ENCODE measurements around the gene THAP10. TPM values are rescaled to one million over a fixed set of nuclear protein-coding genes. Genes with fewer than 3 reads are reported as not detected.

The THAP10 gene
- total RNA-seq, 4 donors from 2014 or later: 2.2 to 14.9 (median 8.3) TPM; not detected in 1

DNA sequence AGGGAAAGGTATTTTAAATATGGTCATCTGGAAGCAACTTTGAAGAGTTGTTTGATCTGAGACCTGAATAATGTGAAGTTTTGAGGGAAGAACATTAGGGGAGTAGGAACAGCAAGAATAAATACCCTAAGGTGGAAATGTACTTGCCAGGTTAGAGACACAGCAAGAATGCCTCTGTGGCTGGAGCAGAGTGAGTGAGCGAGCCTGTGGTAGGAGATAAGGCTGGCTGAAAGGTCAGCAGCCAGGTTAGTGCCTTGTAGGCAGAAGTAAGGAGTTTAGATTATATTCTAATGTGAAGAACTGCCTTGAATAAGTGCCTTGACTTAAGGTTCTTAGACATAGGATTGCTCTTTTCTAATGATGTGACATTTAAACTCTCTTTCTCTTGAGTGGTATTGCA is 18.7 kb upstream of the THAP10 start:
- in situ Hi-C loops (cut with MboI; ENCODE audit: low pct_ligation_motif_present in 1 of 4, low pct_unique_long_range_greater_than_20kb in 1 of 4, low sequenced_read_pairs in 3 of 4): no loop called here
- 75 to 78% methylated on average over 1 of the region's 1 CpG for WGBS, 2 donors (ENCODE audit: low coverage in 1 of 2)
- intact Hi-C loops (cut with DNase I; ENCODE audit: low total_unique reads): no loop called here
- H3K4me3 ChIP-seq: no peak overlapping the region
- H3K36me3 ChIP-seq: peaks cover 0 to 6% (median 2%) of the 10 kb centered on the region in 4 donors
- H3K27me3 ChIP-seq: no peaks in the 10 kb centered on the region
- TF ChIP-seq POLR2A (IDR thresholded peaks at IDR 0.05) (no peak), EP300 (IDR thresholded peaks at IDR 0.05; ENCODE audit: low read depth) (no peak), POLR2AphosphoS5 (IDR thresholded peaks at IDR 0.05) (no peak)
- TF ChIP-seq, protein P1, sequence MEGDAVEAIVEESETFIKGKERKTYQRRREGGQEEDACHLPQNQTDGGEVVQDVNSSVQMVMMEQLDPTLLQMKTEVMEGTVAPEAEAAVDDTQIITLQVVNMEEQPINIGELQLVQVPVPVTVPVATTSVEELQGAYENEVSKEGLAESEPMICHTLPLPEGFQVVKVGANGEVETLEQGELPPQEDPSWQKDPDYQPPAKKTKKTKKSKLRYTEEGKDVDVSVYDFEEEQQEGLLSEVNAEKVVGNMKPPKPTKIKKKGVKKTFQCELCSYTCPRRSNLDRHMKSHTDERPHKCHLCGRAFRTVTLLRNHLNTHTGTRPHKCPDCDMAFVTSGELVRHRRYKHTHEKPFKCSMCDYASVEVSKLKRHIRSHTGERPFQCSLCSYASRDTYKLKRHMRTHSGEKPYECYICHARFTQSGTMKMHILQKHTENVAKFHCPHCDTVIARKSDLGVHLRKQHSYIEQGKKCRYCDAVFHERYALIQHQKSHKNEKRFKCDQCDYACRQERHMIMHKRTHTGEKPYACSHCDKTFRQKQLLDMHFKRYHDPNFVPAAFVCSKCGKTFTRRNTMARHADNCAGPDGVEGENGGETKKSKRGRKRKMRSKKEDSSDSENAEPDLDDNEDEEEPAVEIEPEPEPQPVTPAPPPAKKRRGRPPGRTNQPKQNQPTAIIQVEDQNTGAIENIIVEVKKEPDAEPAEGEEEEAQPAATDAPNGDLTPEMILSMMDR (IDR thresholded peaks at IDR 0.05): no peak
- no peaks in the 10 kb centered on the region for H3K4me1 ChIP-seq
- H3K27ac ChIP-seq: no peak overlapping the region
- H3K9me3 ChIP-seq: peaks cover 9 to 13% of the 10 kb centered on the region in 2 donors
- DNase-seq: no peak

DNA sequence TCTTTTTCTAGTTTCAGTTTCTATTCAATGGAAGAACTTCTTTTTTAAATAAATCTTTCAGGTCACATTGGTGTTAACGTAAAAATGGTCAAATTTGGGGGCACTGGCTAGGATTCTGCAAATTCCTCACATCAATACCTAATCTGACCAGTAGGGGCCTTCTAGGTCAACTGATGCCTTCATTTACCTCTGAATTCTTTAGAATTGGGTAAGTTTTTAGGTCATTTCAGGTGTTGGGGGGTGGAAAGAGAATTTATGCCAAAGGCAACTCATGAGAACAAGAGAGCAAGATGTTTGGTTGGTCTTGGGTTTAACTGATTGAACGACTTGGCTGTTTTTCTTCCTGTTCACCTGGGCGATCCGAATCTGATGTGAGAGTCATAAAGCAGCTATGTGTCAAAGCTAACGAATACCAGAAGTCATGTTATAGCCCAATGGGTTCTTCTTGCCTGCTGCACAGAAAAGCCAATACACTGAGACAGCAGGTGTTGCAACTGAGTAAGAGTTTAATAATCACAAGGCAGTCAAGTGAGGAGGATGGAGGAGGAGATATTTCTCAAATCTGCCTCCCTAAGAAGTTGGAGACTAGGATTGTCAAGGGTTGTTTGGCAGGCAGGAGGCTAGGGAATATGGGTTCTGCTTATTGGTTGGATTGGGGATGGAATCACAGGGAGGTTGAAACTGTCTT is 15.7 kb upstream of the THAP10 start:
- intact Hi-C loops (cut with DNase I; ENCODE audit: low total_unique reads): no loop called here
- H3K4me3 ChIP-seq: no peak overlapping the region
- peaks cover 0 to 17% (median 2%) of the 10 kb centered on the region in 4 donors for H3K36me3 ChIP-seq
- H3K9me3 ChIP-seq: peaks cover 9 to 13% of the 10 kb centered on the region in 2 donors
- 92 to 95% methylated on average over 4 to 5 of the region's 5 CpGs for WGBS, 2 donors (ENCODE audit: low coverage in 1 of 2)
- in situ Hi-C loops (cut with MboI; ENCODE audit: low pct_ligation_motif_present in 1 of 4, low pct_unique_long_range_greater_than_20kb in 1 of 4, low sequenced_read_pairs in 3 of 4): no loop called here
- TF ChIP-seq POLR2AphosphoS5 (IDR thresholded peaks at IDR 0.05): no peak
- TF ChIP-seq, protein P1 (IDR thresholded peaks at IDR 0.05): peak in 2 of 5 experiments; percentile 5 to 13
- H3K27ac ChIP-seq: no peak overlapping the region
- DNase-seq: no peak
- no peaks in the 10 kb centered on the region for H3K27me3 ChIP-seq
- H3K4me1 ChIP-seq: no peaks in the 10 kb centered on the region

DNA sequence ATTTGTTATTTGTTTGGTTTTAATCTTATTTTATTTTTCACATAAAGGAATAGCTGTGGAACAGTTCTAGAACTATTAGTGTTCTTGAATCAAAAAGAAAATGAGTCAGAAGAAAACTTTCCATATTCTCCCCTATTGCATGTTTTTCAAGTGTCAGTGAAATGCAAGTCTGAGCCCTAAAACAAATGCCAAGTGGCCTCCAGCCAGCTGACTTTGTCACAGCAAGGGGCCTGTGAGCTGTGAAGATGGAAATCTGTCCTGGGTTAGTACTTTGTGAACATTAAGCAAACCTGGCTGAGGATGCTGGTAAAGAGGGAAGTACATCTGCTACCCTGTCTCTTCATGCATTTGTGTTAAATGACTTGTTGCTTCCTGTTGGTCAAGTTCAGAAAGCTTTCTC is 14.6 kb upstream of the THAP10 start:
- in situ Hi-C loops (cut with MboI; ENCODE audit: low pct_ligation_motif_present in 1 of 4, low pct_unique_long_range_greater_than_20kb in 1 of 4, low sequenced_read_pairs in 3 of 4): no loop called here

DNA sequence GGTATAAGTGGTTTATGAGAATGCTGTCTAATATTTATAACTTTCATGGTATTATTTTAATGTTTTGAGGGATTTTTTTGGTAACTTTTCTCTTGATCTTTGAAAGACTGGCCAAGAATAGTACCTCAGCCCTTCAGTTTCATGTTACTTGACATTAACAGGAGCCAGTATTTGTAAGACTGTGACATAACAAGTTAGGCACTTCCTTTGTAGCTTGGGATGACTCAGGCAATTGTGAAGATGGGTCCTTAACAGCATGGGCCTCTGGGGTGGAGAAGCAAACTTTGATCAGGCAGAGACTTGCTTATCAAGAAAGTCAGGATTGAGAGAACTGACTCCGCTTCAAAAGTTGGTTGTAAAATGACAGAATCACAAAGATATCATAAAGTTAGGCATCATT is 9.9 kb upstream of the THAP10 start:
- peaks cover 0 to 6% (median 0%) of the 10 kb centered on the region in 4 donors for H3K4me1 ChIP-seq
- peak; percentile 30 for DNase-seq
- no peak for TF ChIP-seq POLR2A (IDR thresholded peaks at IDR 0.05)
- TF ChIP-seq, protein P1 (IDR thresholded peaks at IDR 0.05): no peak
- no peak for TF ChIP-seq EP300 (IDR thresholded peaks at IDR 0.05; ENCODE audit: low read depth)
- H3K27ac ChIP-seq: no peak overlapping the region
- intact Hi-C loops (cut with DNase I; ENCODE audit: low total_unique reads) (no loop called here), in situ Hi-C loops (cut with MboI; ENCODE audit: low pct_ligation_motif_present in 1 of 4, low pct_unique_long_range_greater_than_20kb in 1 of 4, low sequenced_read_pairs in 3 of 4) (no loop called here)
- H3K4me3 ChIP-seq: no peak overlapping the region
- peaks cover 0 to 11% (median 0%) of the 10 kb centered on the region in 4 donors for H3K36me3 ChIP-seq
- H3K9me3 ChIP-seq: no peaks in the 10 kb centered on the region
- 61 to 71% methylated on average over 1 of the region's 1 CpG for WGBS, 2 donors (ENCODE audit: low coverage in 1 of 2)
- no peaks in the 10 kb centered on the region for H3K27me3 ChIP-seq

More for the DNA sequence above, 14.6 kb upstream of the THAP10 start:
- TF ChIP-seq POLR2A (IDR thresholded peaks at IDR 0.05) (no peak), EP300 (IDR thresholded peaks at IDR 0.05; ENCODE audit: low read depth) (no peak), POLR2AphosphoS5 (IDR thresholded peaks at IDR 0.05) (no peak)
- TF ChIP-seq, protein P1 (IDR thresholded peaks at IDR 0.05): no peak
- no peak for DNase-seq
- H3K27me3 ChIP-seq: no peaks in the 10 kb centered on the region
- peaks cover 0 to 6% (median 0%) of the 10 kb centered on the region in 4 donors for H3K4me1 ChIP-seq
- peaks cover 0 to 17% (median 2%) of the 10 kb centered on the region in 4 donors for H3K36me3 ChIP-seq
- peaks cover 9 to 13% of the 10 kb centered on the region in 2 donors for H3K9me3 ChIP-seq
- H3K4me3 ChIP-seq: no peak overlapping the region
- H3K27ac ChIP-seq: no peak overlapping the region
- intact Hi-C loops (cut with DNase I; ENCODE audit: low total_unique reads): no loop called here
